Activated naive CD8-positive, alpha-beta T cell treated with anti-CD3 and anti-CD28 coated beads, Interleukin-2, amount 10 ng/mL, durations not matched to agents 7 days and 5 days (primary cell): ENCODE data around the gene CD96. TPM values are rescaled to one million over a fixed set of nuclear protein-coding genes. Genes with fewer than 3 reads are reported as not detected.

Experiments
- ATAC-seq: fragments of 150-1000 bp; cut with Tn5 transposase; one replicate; pipeline ENCODE4 v1.10.0; 2021; ENCODE audit warnings: low read depth, moderate library complexity
- POLR2A ChIA-PET: fragments of 350-600 bp; sonication (Branson Sonifier 250); formaldehyde crosslinking; loops from one replicate; lab custom pipeline; 2021; ENCODE audit warnings: antibody characterized with exemption; lab: Charles Lee
- DNase-seq: peaks from one replicate; pipeline ENCODE4 v3.0.0; 2021
- H3K27ac Mint-ChIP-seq: one replicate; pipeline ENCODE4 v1.8.0; 2022; ENCODE audit warnings: mild to moderate bottlenecking, mixed read lengths
- H3K27me3 Mint-ChIP-seq: one replicate; pipeline ENCODE4 v1.8.0; 2022; ENCODE audit warnings: mild to moderate bottlenecking, moderate library complexity, mixed read lengths
- H3K36me3 Mint-ChIP-seq: one replicate; pipeline ENCODE4 v1.8.0; 2021; ENCODE audit warnings: mild to moderate bottlenecking, mixed read lengths
- H3K4me1 Mint-ChIP-seq: one replicate; pipeline ENCODE4 v1.8.0; 2021; ENCODE audit warnings: mixed read lengths
- H3K4me3 Mint-ChIP-seq: one replicate; pipeline ENCODE4 v1.8.0; 2022; ENCODE audit warnings: mild to moderate bottlenecking, moderate library complexity, mixed read lengths
- H3K9me3 Mint-ChIP-seq: one replicate; pipeline ENCODE4 v1.8.0; 2021; ENCODE audit warnings: mixed read lengths
- total RNA-seq, 2 experiments: library from RNA; stranded (reverse); gene quantifications; one replicate each; pipeline ENCODE4 v1.2.3, GENCODE V29; 2021

The CD96 gene
- total RNA-seq, 2 experiments from 2014 or later, result 375 to 379 TPM

DNA sequence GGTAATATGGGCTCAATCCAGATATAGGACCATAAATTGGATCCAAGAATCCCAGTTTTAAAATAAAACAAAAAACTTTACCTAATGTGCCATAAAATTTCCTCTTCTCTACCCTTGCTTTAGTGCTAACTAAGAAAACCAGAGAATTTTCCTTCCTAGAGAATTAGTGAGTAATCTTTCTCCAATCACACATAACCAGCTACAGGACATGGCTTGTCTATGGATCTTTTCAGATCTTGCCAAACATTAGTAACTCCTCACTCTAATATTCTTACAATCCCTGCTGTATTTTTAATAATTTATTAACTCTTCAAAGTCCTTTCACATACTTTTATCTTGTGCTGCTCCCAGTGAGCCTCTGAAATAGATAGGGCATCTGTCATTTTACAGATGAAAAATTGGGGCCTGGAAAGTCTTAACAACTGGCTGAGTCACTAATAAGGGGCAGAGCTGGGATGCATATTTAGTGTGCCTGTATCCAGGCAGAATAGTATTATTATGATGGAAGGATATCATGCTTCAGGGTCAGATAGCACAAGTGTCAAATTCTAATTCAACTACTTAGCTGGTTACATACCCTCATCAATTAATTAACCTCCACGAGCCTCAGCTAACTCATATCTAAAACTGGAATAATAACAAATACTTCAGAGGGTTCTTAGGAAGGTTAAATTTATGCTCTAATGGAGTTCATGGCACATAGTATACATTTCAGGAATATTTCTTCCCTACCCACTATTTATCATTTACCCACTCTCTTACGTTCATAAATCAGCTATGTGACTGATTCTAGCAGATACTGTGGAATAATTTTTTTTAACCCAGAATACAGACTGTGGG is 47.5 kb downstream of the CD96 start:
- POLR2A ChIA-PET, result interaction anchor here (1.2 to 2.2 kb wide), 2 partner anchors 18 to 21 kb away, joined by 3 to 10 read pairs; no protein-coding TSS in a partner anchor
- Mint-ChIP-seq H3K36me3 (peaks cover 80% of the 10 kb centered on the region), H3K4me3 (no peak overlapping the region), H3K4me1 (peaks cover 42% of the 10 kb centered on the region), H3K27ac (no peak overlapping the region), H3K9me3 (peaks cover 1% of the 10 kb centered on the region), H3K27me3 (no peaks in the 10 kb centered on the region)
- DNase-seq, result no peak
- ATAC-seq, result no peak

DNA sequence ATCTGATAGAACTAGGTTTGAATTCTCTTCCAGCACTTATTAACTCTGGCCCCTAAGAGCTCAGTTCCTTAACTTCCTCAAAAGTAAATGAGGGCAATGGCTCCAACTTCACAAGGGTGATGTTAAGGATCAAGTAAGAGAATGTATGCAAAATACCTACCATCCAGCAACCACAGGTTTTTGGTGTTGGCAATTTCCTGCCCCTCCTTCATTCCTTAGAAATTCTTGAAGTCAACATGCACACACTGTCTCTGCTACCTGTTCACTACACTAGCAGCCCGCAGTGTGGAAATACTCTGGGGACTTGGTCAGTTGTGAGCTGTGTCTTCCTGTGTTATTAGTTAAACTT is 48.1 kb downstream of the CD96 start:
- POLR2A ChIA-PET, result interaction anchor here (1.2 to 2.2 kb wide), 2 partner anchors 17 to 21 kb away, joined by 3 to 10 read pairs; no protein-coding TSS in a partner anchor
- Mint-ChIP-seq H3K27me3 (no peaks in the 10 kb centered on the region), H3K4me1 (peaks cover 48% of the 10 kb centered on the region), H3K9me3 (peaks cover 1% of the 10 kb centered on the region), H3K36me3 (peaks cover 80% of the 10 kb centered on the region), H3K27ac (no peak overlapping the region), H3K4me3 (no peak overlapping the region)
- no peak for ATAC-seq
- no peak for DNase-seq

DNA sequence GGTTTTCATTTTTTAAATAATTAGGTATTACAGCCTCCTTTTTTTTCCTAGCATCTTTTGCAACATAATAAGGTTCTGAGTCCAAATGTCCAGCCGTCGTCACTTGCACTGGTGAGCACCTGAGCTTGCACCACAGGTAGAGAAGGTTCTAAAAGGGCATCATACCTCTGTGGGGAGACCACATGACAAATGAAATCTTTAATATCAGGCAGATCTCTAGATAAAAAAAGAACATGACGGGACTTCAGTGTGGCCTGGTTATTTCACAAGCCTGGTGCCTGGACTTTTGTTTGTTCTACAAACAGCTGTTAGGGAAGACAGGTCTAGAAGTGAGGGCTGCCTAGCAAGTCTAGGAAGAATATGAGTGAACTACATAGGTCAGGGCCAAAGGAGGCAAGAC is 49.6 kb downstream of the CD96 start:
- no peak for DNase-seq
- H3K27ac Mint-ChIP-seq, result peak overlapping the region; percentile 63

DNA sequence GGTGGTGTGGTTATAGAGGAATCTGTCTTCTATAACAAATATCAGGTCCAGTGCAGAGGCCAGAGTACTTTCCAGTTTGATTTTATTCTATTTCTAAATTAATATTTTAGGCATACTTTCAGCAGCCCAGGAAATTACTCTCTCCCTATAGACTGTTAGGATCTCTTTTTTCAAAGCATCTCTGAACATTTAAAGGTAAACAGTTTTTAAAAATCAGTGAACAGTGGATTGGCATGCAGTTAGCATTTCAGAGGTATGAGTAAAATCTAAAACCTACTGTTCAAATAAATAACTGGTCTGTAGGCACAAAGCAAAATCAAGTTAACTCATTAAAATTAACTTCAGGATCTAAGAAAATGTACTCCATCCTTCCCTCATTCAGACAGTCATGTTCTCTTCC is 50.1 kb downstream of the CD96 start:
- Mint-ChIP-seq H3K9me3 (no peaks in the 10 kb centered on the region), H3K27me3 (no peaks in the 10 kb centered on the region), H3K4me3 (peak overlapping the region; percentile 66), H3K27ac (peak overlapping the region; percentile 72), H3K4me1 (peaks cover 53% of the 10 kb centered on the region), H3K36me3 (peaks cover 77% of the 10 kb centered on the region)
- ATAC-seq (no peak), DNase-seq (no peak)
- POLR2A ChIA-PET, result no interaction called here

More for the DNA sequence above, 49.6 kb downstream of the CD96 start:
- no peaks in the 10 kb centered on the region for H3K27me3 Mint-ChIP-seq
- POLR2A ChIA-PET, result interaction anchor here (0.6 to 2.2 kb wide), 2 partner anchors 19 to 41 kb away, joined by 3 to 10 read pairs; no protein-coding TSS in a partner anchor
- peak overlapping the region; percentile 28 for H3K4me3 Mint-ChIP-seq
- ATAC-seq, result no peak
- H3K36me3 Mint-ChIP-seq, result peaks cover 79% of the 10 kb centered on the region
- H3K4me1 Mint-ChIP-seq, result peaks cover 53% of the 10 kb centered on the region
- H3K9me3 Mint-ChIP-seq, result peaks cover 1% of the 10 kb centered on the region

DNA sequence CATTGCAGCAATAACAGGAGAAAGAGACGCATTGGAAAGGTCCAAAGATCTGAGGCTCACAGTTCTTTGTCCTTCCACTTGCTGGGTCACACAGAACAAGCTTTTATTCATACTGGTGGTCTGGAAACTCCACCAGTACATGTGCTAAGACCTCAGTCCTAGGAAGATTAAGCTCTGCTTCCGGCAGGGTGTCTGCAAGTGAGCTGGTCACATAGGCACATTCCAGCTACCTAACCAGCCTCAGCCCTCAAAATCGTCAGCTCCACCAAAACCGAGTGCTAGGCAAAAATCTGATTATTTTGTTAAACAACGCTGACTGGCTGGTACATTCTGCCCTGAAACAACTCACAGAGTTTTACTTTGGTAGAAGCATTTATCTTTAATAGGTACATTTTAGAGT is 50.9 kb downstream of the CD96 start:
- H3K4me1 Mint-ChIP-seq, result peaks cover 53% of the 10 kb centered on the region
- peaks cover 77% of the 10 kb centered on the region for H3K36me3 Mint-ChIP-seq
- DNase-seq (no peak), ATAC-seq (no peak)
- no peaks in the 10 kb centered on the region for H3K27me3 Mint-ChIP-seq
- H3K27ac Mint-ChIP-seq, result peak overlapping the region; percentile 30
- H3K4me3 Mint-ChIP-seq, result peak overlapping the region; percentile 66
- POLR2A ChIA-PET, result no interaction called here
- H3K9me3 Mint-ChIP-seq, result no peaks in the 10 kb centered on the region

DNA sequence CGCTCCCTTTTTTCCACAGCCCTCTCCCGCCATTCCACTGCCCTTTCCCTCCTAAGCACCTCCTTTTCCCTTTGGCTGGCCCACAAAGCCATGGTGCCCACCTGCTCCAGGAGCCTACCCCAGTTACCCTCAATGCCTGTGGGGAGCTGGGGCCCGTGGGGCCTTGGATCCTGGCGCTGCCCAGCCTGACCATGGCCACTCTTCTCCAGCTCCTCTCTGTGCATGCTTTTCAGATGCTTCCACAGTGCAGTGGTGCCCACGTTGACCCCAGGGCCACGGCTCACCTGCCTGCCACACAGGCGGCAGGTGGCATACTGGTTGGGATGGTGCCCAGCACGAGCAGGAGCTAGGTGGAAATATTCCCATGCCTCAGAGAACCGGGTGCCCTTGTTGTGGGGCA is 51.7 kb downstream of the CD96 start:
- Mint-ChIP-seq H3K27me3 (no peaks in the 10 kb centered on the region), H3K36me3 (peaks cover 78% of the 10 kb centered on the region), H3K9me3 (no peaks in the 10 kb centered on the region), H3K4me3 (peak overlapping the region; percentile 66), H3K27ac (peak overlapping the region; percentile 88), H3K4me1 (peaks cover 55% of the 10 kb centered on the region)
- no peak for DNase-seq
- ATAC-seq, result no peak
- POLR2A ChIA-PET, result interaction anchor here (0.7 to 2.0 kb wide), 4 partner anchors 14 to 73 kb away, joined by 3 to 10 read pairs (median 4); no protein-coding TSS in a partner anchor

DNA sequence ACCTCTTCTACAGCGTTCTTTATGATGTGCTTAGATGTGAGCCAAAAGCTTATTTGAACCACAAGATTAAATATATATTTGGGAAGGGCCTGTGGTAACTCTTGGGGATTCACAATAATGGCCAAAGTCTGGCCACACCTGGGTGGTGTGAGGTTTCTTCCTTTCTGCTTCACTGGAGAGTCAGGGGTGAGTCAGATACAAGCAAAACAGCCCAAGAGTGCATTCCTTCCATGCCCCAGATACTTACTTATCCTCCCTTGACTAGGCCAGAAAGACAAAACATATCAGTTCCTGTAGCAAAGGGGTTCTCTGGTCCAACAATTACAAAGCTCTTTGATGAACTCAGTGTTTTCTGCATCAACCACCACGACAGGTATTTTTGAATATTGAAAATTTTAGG is 52.2 kb downstream of the CD96 start:
- DNase-seq, result no peak
- H3K4me1 Mint-ChIP-seq, result peaks cover 52% of the 10 kb centered on the region
- no peaks in the 10 kb centered on the region for H3K9me3 Mint-ChIP-seq
- peaks cover 76% of the 10 kb centered on the region for H3K36me3 Mint-ChIP-seq
- peak overlapping the region; percentile 88 for H3K27ac Mint-ChIP-seq
- ATAC-seq, result peak; percentile 30
- POLR2A ChIA-PET, result interaction anchor here (0.7 to 2.0 kb wide), 4 partner anchors 13 to 72 kb away, joined by 3 to 10 read pairs (median 4); no protein-coding TSS in a partner anchor
- H3K4me3 Mint-ChIP-seq, result peak overlapping the region; percentile 66
- H3K27me3 Mint-ChIP-seq, result no peaks in the 10 kb centered on the region

DNA sequence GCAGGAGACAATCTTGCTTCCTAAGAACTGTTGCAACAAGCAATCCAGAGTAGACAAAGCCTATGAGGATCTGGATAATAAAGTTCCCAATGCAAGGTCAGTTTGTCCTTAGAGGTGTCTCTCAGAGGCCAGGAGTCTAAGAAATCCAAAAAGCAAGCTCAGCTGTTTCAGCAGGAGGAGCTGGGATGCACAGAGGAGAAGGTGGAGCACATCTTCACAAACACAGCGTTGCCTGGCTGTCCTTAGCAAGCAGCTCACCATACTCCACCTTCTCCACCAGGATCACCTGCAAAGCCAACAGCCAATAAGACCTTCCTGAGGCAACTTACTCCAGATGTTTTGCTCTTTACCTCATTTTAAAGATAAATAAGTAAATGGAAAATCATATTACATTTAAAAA is 52.8 kb downstream of the CD96 start:
- DNase-seq, result no peak
- Mint-ChIP-seq H3K4me3 (peak overlapping the region; percentile 45), H3K4me1 (peaks cover 46% of the 10 kb centered on the region), H3K9me3 (no peaks in the 10 kb centered on the region), H3K27me3 (no peaks in the 10 kb centered on the region), H3K36me3 (peaks cover 73% of the 10 kb centered on the region), H3K27ac (peak overlapping the region; percentile 88)
- POLR2A ChIA-PET, result interaction anchor here (1.1 to 2.0 kb wide), 3 partner anchors 12 to 21 kb away, joined by 3 to 10 read pairs (median 4); no protein-coding TSS in a partner anchor
- no peak for ATAC-seq

DNA sequence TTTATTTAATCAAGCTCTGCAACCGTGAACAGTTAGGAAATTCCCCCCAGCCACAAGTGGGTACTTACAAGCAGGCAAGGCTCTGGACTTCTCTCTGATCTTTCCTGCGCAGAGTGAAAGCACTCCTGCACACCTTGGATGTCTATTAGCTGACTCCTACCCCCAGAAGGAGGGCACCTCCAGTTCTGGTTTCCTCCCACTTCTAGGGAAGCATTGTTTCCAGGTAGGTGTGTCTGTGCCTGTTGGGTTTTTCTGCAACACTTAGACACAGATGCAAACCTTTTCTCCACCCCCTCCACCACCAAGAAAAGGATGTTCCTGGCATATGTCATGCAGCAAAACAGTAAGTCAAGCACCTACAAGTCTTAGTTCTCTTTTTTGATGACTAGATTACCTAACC is 53.2 kb downstream of the CD96 start, which contains the start of gene ZBED2:
ZBED2 (minus strand) TSS at position 115 of the 400 bp plus-strand sequence. CDS start 1,145 bp downstream, outside the sequence.
- Mint-ChIP-seq H3K4me3 (peak within 1 kb of the TSS; percentile 66), H3K4me1 (peaks cover 45% of the 10 kb centered on the region), H3K27ac (peak within 1 kb of the TSS; percentile 88), H3K9me3 (no peaks in the 10 kb centered on the region), H3K36me3 (peaks cover 73% of the 10 kb centered on the region), H3K27me3 (no peaks in the 10 kb centered on the region)
- POLR2A ChIA-PET, result interaction anchor here (1.4 to 2.0 kb wide), 2 partner anchors 16 to 21 kb away, joined by 4 to 10 read pairs; no protein-coding TSS in a partner anchor
- no peak for DNase-seq
- peak; percentile 13 for ATAC-seq

DNA sequence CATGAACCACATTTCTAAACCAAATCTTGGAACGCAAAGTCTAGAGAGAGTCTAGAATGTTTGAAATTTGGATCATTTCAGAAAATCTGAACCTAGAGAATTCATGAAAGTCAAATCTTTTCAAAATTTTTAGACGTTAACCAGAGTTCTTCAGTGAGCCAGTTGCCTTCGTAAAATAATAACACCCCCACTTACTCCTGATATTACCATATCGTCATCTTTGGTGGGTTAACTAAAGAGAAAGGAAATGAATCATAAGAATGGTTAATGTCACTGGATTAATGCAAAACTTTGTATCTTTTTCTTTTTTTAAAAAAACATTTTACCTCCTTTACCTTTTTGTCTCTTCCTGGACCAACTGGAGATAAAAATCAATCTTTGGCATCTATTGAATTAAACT is 54.3 kb downstream of the CD96 start:
- ATAC-seq, result no peak
- peak overlapping the region; percentile 33 for H3K27ac Mint-ChIP-seq
- peaks cover 44% of the 10 kb centered on the region for H3K4me1 Mint-ChIP-seq
- no peak for DNase-seq
- H3K9me3 Mint-ChIP-seq, result no peaks in the 10 kb centered on the region
- no peaks in the 10 kb centered on the region for H3K27me3 Mint-ChIP-seq
- peak overlapping the region; percentile 1 for H3K4me3 Mint-ChIP-seq
- POLR2A ChIA-PET, result no interaction called here
- peaks cover 73% of the 10 kb centered on the region for H3K36me3 Mint-ChIP-seq

DNA sequence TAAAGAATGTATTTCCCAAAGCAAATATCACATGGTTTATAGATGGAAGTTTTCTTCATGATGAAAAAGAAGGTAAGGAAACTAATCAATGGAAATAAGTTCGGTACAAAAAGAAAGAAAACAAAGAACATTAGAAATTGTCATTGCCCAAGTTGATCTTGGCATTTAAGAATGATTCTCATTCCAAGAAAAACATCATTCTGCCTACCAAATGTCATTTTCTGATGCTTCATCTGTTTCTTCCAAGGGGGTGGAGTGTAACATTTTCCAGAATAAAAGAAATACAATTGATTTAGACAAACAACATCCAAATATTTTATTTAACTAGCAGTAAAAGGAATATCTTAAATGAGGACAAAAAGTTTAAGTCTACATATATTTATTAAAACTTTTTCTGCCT is 56.1 kb downstream of the CD96 start:
- Mint-ChIP-seq H3K27me3 (no peaks in the 10 kb centered on the region), H3K4me3 (no peak overlapping the region), H3K4me1 (peaks cover 46% of the 10 kb centered on the region), H3K36me3 (peaks cover 70% of the 10 kb centered on the region), H3K9me3 (no peaks in the 10 kb centered on the region), H3K27ac (no peak overlapping the region)
- DNase-seq, result no peak
- ATAC-seq, result no peak
- POLR2A ChIA-PET, result interaction anchor here (0.6 kb wide), 1 partner anchor 455 kb away, joined by 3 read pairs; no protein-coding TSS in a partner anchor

DNA sequence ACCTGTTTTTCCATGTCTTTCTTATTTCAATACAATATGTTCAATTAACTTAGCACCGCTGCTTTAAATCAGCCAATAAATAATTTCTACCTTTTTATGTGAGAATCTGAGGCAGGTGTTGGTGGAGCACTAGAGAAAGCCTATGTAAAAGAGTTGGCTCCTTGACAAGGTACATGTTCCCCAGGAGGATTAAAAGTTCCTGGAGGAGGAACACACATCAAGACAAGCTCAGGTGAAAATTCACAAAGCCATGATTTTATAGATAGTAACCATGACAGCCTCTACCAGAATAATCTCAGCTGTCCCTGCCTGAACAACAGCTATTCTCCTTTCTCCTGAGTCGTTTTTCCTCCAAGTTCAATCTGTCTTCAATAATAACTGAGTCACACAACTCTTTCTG is 56.6 kb downstream of the CD96 start:
- H3K36me3 Mint-ChIP-seq, result peaks cover 70% of the 10 kb centered on the region
- H3K4me3 Mint-ChIP-seq, result no peak overlapping the region
- H3K27ac Mint-ChIP-seq, result no peak overlapping the region
- POLR2A ChIA-PET, result interaction anchor here (0.6 kb wide), 1 partner anchor 454 kb away, joined by 3 read pairs; no protein-coding TSS in a partner anchor
- no peaks in the 10 kb centered on the region for H3K27me3 Mint-ChIP-seq
- ATAC-seq (no peak), DNase-seq (no peak)
- peaks cover under 1% of the 10 kb centered on the region for H3K9me3 Mint-ChIP-seq
- H3K4me1 Mint-ChIP-seq, result peaks cover 48% of the 10 kb centered on the region

DNA sequence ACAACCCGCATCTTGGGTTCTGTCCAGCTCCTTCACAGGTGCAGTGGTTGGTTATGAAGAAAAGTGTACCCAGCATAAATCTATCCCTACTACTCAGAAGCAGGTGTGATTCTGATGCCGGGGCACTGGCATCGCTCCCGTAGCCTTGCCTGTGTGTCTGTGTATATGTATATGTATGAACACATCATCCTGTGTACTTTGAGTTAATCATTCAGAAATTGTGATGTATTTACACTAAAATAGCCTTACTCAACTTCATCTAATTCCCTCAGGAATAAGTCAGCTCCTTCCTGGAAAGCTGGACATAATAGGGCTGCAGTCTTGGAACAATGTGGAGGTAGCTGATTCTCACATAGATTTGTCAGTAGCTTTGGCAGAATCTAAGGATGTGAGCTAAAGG is 59.8 kb downstream of the CD96 start:
- no peak overlapping the region for H3K27ac Mint-ChIP-seq
- no peak for ATAC-seq
- POLR2A ChIA-PET, result interaction anchor here (1.6 kb wide), 1 partner anchor 15 kb away, joined by 7 read pairs; no protein-coding TSS in a partner anchor
- DNase-seq, result no peak
- H3K4me3 Mint-ChIP-seq, result no peak overlapping the region
- no peaks in the 10 kb centered on the region for H3K27me3 Mint-ChIP-seq
- peaks cover 75% of the 10 kb centered on the region for H3K36me3 Mint-ChIP-seq
- H3K4me1 Mint-ChIP-seq, result peaks cover 53% of the 10 kb centered on the region
- peaks cover 4% of the 10 kb centered on the region for H3K9me3 Mint-ChIP-seq
